Natural killer cell (primary cell): ENCODE measurements around the gene RAB11FIP5. TPM values are rescaled to one million over a fixed set of nuclear protein-coding genes. Genes with fewer than 3 reads are reported as not detected.
"Not testable (repeated sequence)": the region's sequence is repeated elsewhere in the genome, so short reads cannot be mapped to it uniquely, and the experiment has no call there.

Experiments used
- ATAC-seq, 3 donors: fragments of 150-1000 bp in 2 of 3; fragments of 200-7000 bp in 1 of 3; cut with Tn5 transposase; 1 replicate in 1 of 3; 2 replicates in 2 of 3; pipeline ENCODE4 v1.10.0; 2021; ENCODE audit warnings: mild to moderate bottlenecking in 2 of 3, moderate library complexity in 2 of 3
- DNase-seq, 2 donors: peaks; one replicate each; pipeline versions ENCODE4 v3.0.0 to v3.0.0-alpha.2; 2013 to 2021; ENCODE audit warnings: mixed read lengths in 1 of 2
- H3K27ac ChIP-seq: one replicate; pipeline ENCODE4 v1.5.1; 2013; ENCODE audit warnings: mild to moderate bottlenecking, low read length
- H3K27me3 ChIP-seq: one replicate; pipeline ENCODE4 v1.6.1; 2013; ENCODE audit warnings: low read length; ENCODE audit not compliant: control insufficient read depth, insufficient read depth
- H3K36me3 ChIP-seq: one replicate; pipeline ENCODE4 v1.6.1; 2013; ENCODE audit warnings: low read length; ENCODE audit not compliant: control insufficient read depth, insufficient read depth
- H3K4me1 ChIP-seq: one replicate; pipeline ENCODE4 v1.6.1; 2013; ENCODE audit warnings: low read length; ENCODE audit not compliant: control insufficient read depth, insufficient read depth
- H3K4me3 ChIP-seq: one replicate; pipeline ENCODE4 v1.5.1; 2013; ENCODE audit warnings: low read length
- H3K9me3 ChIP-seq: one replicate; pipeline ENCODE4 v1.6.1; 2013; ENCODE audit warnings: low read length; ENCODE audit not compliant: control insufficient read depth, insufficient read depth
- H3K27ac Mint-ChIP-seq, 2 donors: one replicate each; pipeline ENCODE4 v1.8.0; 2022; ENCODE audit warnings: mild to moderate bottlenecking in 2 of 2, mixed read lengths in 2 of 2, moderate library complexity in 1 of 2
- H3K27me3 Mint-ChIP-seq, 2 donors: one replicate each; pipeline ENCODE4 v1.8.0; 2022; ENCODE audit warnings: low read depth in 2 of 2, mixed read lengths in 2 of 2
- H3K36me3 Mint-ChIP-seq: one replicate; pipeline ENCODE4 v1.8.0; 2022; ENCODE audit warnings: mixed read lengths
- H3K4me1 Mint-ChIP-seq, 2 donors: one replicate each; pipeline ENCODE4 v1.8.0; 2022; ENCODE audit warnings: mixed read lengths in 2 of 2
- H3K4me3 Mint-ChIP-seq: one replicate; pipeline ENCODE4 v1.8.0; 2022; ENCODE audit warnings: mild to moderate bottlenecking, moderate library complexity, mixed read lengths
- H3K9me3 Mint-ChIP-seq, 2 donors: one replicate each; pipeline ENCODE4 v1.8.0; 2022; ENCODE audit warnings: mixed read lengths in 2 of 2
- WGBS: methylation state at CpG from one replicate; pipeline ENCODE4 v1.1.7; 2013; ENCODE audit warnings: missing lambda C conversion rate; ENCODE audit not compliant: insufficient coverage; 5-methylcytosine and 5-hydroxymethylcytosine counted together
- intact Hi-C: fragments of 100-400 bp; cut with micrococcal nuclease; formaldehyde crosslinking; loops from one replicate; pipeline ENCODE4 v1.14.2; 2022
- total RNA-seq, 4 donors: library from RNA; stranded (reverse); fragments of 120-200 nt in 1 of 4; gene quantifications; one replicate each; pipeline versions ENCODE4 v1.2.3 to v1.2.4, GENCODE V29; 2013 to 2022
- TF ChIP-seq, protein P1 (sequence below): fragments of 200-600 bp; IDR thresholded peaks from one replicate; pipeline ENCODE4 v1.8.0; 2022; ENCODE audit warnings: antibody characterized with exemption

The RAB11FIP5 gene
- total RNA-seq, 3 donors from 2014 or later (not counting 1 experiment from before 2014, with no cell fraction given), result 4.9 to 15.9 (median 11.2) TPM

DNA sequence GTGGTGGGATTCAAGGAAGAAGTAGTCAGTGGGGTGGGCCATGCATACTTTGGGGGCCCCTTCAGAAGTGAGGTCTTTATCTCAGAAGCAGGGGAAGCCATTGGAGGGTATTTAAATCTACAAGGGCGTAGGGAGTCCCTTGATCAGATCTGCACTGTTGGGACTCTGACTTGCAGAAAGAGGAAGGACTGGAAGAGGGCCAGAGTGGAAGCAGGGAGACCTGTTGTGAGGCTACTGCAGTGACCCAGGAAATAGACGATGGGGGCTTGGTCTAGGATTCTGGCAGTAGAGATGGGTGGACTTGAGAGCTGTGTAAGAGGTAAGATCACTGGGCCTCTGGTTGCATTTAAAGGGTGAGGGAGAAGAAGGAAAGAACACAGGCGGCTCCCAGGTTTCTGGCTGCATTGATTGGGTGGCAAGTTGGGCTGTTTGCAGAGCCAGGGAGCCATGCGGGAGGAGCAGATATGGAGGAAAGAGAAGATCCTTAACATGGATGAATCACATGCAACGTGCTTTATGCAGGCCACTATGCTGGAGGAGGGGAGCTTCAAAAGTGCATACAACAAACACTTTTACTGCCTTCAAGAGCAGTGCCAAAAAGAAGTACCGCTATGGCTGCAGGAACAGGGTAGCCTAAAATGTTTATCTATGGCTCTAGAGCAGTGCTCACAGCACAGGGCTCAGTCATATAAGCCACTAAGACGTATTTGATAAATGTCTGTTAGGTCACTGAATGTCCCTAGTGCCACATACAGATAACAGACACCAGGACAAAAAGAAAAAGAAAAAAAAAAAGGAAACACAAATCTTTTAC is 43.5 kb downstream of the RAB11FIP5 start:
- ATAC-seq, result no peak
- Mint-ChIP-seq H3K9me3 (no peaks in the 10 kb centered on the region), H3K36me3 (no peaks in the 10 kb centered on the region), H3K4me3 (peak overlapping the region; percentile 93), H3K27ac (peak overlapping the region; percentile 64 to 92), H3K27me3 (no peaks in the 10 kb centered on the region), H3K4me1 (peaks cover 41 to 53% of the 10 kb centered on the region in 2 donors)
- no peak for DNase-seq
- intact Hi-C loops, result no loop called here
- Histone ChIP-seq H3K4me3 (no peak overlapping the region), H3K9me3 (no peaks in the 10 kb centered on the region), H3K27me3 (no peaks in the 10 kb centered on the region), H3K4me1 (peaks cover 16% of the 10 kb centered on the region), H3K36me3 (no peaks in the 10 kb centered on the region), H3K27ac (no peak overlapping the region)
- TF ChIP-seq, protein P1, sequence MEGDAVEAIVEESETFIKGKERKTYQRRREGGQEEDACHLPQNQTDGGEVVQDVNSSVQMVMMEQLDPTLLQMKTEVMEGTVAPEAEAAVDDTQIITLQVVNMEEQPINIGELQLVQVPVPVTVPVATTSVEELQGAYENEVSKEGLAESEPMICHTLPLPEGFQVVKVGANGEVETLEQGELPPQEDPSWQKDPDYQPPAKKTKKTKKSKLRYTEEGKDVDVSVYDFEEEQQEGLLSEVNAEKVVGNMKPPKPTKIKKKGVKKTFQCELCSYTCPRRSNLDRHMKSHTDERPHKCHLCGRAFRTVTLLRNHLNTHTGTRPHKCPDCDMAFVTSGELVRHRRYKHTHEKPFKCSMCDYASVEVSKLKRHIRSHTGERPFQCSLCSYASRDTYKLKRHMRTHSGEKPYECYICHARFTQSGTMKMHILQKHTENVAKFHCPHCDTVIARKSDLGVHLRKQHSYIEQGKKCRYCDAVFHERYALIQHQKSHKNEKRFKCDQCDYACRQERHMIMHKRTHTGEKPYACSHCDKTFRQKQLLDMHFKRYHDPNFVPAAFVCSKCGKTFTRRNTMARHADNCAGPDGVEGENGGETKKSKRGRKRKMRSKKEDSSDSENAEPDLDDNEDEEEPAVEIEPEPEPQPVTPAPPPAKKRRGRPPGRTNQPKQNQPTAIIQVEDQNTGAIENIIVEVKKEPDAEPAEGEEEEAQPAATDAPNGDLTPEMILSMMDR, result no peak
- 89% methylated on average over 7 of the region's 7 CpGs for WGBS

DNA sequence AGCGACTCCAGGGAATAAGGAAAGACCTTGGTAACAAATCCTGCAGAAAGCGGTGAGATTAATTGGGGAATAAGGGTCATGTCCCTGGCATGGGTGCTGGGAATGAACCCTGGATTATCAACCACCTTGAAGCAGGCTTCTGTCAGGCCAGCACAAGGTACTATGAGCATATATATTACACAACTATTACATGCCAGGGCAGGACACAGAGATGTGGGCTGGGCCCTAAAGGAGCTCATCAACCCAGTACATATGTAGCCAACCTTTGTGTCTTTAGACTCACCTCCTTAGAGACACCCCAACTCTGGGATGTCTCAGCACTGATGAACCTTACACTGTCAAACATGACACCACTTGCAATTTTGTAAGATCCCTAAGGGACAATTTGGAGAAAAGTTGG is 44.6 kb downstream of the RAB11FIP5 start:
- no peaks in the 10 kb centered on the region for H3K9me3 Mint-ChIP-seq
- H3K36me3 Mint-ChIP-seq, result no peaks in the 10 kb centered on the region

DNA sequence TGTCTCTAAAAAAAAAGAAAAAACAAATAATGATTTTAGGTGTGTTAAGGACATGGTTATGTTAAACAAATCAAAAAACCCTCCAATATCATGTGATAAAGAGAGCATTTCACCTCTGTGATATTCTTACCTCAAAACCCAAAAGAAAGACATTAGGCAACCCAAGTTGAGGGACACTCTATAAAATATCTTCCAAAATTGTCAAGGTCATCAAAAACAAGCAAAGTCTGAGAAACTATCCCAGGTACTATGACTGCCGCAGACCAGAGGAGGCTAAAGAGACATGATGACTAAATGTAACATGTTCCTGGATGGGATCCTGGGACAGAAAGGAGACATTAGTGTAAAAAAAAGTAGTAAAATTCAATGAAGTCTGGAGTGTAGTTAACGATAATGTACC is 45.7 kb downstream of the RAB11FIP5 start:
- Mint-ChIP-seq H3K27me3 (no peaks in the 10 kb centered on the region), H3K4me3 (no peak overlapping the region), H3K9me3 (no peaks in the 10 kb centered on the region), H3K4me1 (peaks cover 43 to 61% of the 10 kb centered on the region in 2 donors), H3K27ac (no peak overlapping the region), H3K36me3 (no peaks in the 10 kb centered on the region)
- DNase-seq (no peak), ATAC-seq (no peak)
- Histone ChIP-seq H3K27ac (no peak overlapping the region), H3K4me1 (peaks cover 13% of the 10 kb centered on the region), H3K36me3 (no peaks in the 10 kb centered on the region), H3K4me3 (no peak overlapping the region), H3K27me3 (no peaks in the 10 kb centered on the region), H3K9me3 (no peaks in the 10 kb centered on the region)
- 96% methylated on average over 2 of the region's 2 CpGs for WGBS
- intact Hi-C loops, result no loop called here
- TF ChIP-seq, protein P1, result no peak

More for the DNA sequence above, 44.6 kb downstream of the RAB11FIP5 start:
- ATAC-seq (no peak), DNase-seq (no peak)
- TF ChIP-seq, protein P1, result no peak
- Histone ChIP-seq H3K27me3 (no peaks in the 10 kb centered on the region), H3K9me3 (no peaks in the 10 kb centered on the region), H3K4me3 (no peak overlapping the region), H3K27ac (no peak overlapping the region), H3K36me3 (no peaks in the 10 kb centered on the region), H3K4me1 (peaks cover 16% of the 10 kb centered on the region)
- Mint-ChIP-seq H3K4me1 (peaks cover 41 to 58% of the 10 kb centered on the region in 2 donors), H3K27me3 (no peaks in the 10 kb centered on the region), H3K27ac (no peak overlapping the region), H3K4me3 (peak overlapping the region; percentile 54)
- 89% methylated on average over 2 of the region's 2 CpGs for WGBS
- intact Hi-C loops, result no loop called here

GRCh38 chr2:73065070-73065469 is 47.7 kb downstream of the RAB11FIP5 start:
- not testable (repeated sequence) for H3K4me3 Mint-ChIP-seq
- peaks cover 35 to 50% of the 10 kb centered on the region in 2 donors for H3K4me1 Mint-ChIP-seq

More at GRCh38 chr2:73065070-73065469, 47.7 kb downstream of the RAB11FIP5 start:
- H3K27ac ChIP-seq, H3K4me3 ChIP-seq, H3K4me1 ChIP-seq, H3K36me3 ChIP-seq, ATAC-seq, H3K27ac Mint-ChIP-seq, H3K36me3 Mint-ChIP-seq, H3K9me3 ChIP-seq, H3K27me3 Mint-ChIP-seq, intact Hi-C loops, DNase-seq, H3K9me3 Mint-ChIP-seq, H3K27me3 ChIP-seq: not testable (repeated sequence)
- 97% methylated on average over 5 of the region's 5 CpGs for WGBS
